ENCODE results near the gene SMC1B.

DNA sequence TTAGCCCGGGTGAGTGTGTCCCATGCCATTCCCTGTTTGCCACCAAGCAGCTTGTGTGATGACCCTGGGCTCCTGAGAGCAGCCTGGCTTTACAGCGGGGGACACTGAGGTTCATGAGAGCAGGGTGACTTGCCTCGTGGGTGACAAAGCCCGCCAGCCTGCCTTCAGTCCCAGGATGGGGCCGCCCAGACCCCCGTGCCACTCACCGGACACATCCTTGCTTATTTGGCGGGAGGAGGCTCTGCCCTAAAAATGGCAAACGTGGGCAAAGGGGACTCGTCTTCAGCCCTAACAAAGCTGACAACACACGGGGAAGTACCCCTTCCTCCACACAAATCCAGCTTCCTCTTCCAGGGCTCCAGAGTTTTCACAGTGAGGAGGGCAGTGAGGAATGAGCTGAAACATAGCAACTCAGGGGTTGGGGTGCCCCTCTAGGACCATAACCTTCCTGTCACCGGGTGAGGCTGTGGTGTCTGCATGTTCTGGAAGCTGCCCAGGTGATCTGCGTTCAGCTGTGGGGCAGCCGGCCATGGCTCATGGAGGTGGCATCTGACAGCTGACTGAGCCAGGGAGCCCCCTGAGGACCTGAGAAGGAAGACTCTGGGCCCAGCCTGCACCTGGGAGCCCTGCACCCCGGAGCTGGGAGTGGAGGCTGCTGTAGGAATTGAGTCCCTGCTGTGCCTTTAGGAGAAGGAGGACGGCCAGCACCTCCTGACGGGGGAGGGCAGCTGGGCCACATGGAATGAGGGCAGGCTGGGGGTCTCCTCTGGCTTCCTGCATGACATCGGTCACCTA lies 16.8 kb upstream of the SMC1B start:
- TF ChIP-seq EZH2phosphoT487 (IDR thresholded peaks at IDR 0.05; ENCODE audit: low read depth, severe bottlenecking, unreplicated experiment) (no peak), EZH2 (IDR thresholded peaks at IDR 0.05; ENCODE audit: borderline replicate concordance) (no peak)
- TF ChIP-seq, protein P1, sequence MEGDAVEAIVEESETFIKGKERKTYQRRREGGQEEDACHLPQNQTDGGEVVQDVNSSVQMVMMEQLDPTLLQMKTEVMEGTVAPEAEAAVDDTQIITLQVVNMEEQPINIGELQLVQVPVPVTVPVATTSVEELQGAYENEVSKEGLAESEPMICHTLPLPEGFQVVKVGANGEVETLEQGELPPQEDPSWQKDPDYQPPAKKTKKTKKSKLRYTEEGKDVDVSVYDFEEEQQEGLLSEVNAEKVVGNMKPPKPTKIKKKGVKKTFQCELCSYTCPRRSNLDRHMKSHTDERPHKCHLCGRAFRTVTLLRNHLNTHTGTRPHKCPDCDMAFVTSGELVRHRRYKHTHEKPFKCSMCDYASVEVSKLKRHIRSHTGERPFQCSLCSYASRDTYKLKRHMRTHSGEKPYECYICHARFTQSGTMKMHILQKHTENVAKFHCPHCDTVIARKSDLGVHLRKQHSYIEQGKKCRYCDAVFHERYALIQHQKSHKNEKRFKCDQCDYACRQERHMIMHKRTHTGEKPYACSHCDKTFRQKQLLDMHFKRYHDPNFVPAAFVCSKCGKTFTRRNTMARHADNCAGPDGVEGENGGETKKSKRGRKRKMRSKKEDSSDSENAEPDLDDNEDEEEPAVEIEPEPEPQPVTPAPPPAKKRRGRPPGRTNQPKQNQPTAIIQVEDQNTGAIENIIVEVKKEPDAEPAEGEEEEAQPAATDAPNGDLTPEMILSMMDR (IDR thresholded peaks at IDR 0.05; ENCODE audit: poor library complexity) = no peak

All from hepatocyte (in vitro differentiated cells).